Subcutaneous adipose tissue (tissue), 4 donors: Measurements from ENCODE around the gene MTRF1L. TPM values are rescaled to one million over a fixed set of nuclear protein-coding genes. Genes with fewer than 3 reads are reported as not detected.

Source experiments
- total RNA-seq, 4 donors: library from RNA; depleted of rRNA; stranded (reverse); fragments of >200 nt; gene quantifications; one replicate each; pipeline ENCODE4 v1.1.0, GENCODE V29; 2016
- TF ChIP-seq, protein P1 (sequence below): fragments of 450-650 bp; IDR thresholded peaks from one replicate; pipeline ENCODE4 v1.5.1; 2016; ENCODE audit warnings: low read depth, mild to moderate bottlenecking, control low read depth, antibody characterized with exemption, moderate library complexity

MTRF1L gene
- total RNA-seq, 4 donors from 2014 or later, result 17.2 to 45.5 (median 18.4) TPM

DNA sequence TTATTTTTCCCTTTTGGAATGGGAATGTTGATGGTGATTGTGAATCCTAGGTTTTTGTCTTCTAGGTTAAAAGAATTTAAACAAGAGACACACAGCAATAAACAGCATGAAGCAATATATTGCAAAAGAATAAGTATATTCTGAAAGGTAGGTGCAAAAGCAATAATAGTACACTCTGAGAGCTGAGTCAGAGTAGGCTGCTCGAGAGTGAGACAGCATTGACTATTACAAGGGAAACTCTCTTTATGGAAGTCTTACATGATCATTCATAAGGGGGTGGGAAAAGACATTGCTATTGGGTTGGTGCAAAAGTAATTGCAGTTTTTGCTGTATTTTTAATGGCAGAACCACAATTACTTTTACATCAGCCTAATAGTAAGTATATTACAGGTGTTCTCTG, 44.7 kb downstream of the MTRF1L start:
- TF ChIP-seq, protein P1, sequence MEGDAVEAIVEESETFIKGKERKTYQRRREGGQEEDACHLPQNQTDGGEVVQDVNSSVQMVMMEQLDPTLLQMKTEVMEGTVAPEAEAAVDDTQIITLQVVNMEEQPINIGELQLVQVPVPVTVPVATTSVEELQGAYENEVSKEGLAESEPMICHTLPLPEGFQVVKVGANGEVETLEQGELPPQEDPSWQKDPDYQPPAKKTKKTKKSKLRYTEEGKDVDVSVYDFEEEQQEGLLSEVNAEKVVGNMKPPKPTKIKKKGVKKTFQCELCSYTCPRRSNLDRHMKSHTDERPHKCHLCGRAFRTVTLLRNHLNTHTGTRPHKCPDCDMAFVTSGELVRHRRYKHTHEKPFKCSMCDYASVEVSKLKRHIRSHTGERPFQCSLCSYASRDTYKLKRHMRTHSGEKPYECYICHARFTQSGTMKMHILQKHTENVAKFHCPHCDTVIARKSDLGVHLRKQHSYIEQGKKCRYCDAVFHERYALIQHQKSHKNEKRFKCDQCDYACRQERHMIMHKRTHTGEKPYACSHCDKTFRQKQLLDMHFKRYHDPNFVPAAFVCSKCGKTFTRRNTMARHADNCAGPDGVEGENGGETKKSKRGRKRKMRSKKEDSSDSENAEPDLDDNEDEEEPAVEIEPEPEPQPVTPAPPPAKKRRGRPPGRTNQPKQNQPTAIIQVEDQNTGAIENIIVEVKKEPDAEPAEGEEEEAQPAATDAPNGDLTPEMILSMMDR, result no peak

DNA sequence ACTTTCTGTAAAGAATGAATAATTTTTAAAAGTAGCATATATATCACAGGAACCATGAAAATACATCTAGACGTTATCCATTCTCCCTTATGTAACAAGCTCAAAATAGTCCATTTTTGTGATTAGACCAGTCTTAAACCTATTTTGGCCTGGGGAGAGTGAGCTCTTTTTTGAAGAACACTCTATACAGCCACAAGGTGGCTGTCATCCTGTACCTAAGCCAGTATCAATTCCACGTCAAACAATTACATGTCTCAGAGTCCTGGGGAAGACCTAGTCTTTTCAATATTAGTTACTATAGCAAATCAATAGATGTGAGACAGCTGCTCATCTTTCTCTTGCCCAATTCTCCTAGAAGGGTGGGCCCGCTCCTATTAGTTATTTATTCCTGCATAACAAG, 48.1 kb downstream of the MTRF1L start:
- TF ChIP-seq, protein P1, result no peak

DNA sequence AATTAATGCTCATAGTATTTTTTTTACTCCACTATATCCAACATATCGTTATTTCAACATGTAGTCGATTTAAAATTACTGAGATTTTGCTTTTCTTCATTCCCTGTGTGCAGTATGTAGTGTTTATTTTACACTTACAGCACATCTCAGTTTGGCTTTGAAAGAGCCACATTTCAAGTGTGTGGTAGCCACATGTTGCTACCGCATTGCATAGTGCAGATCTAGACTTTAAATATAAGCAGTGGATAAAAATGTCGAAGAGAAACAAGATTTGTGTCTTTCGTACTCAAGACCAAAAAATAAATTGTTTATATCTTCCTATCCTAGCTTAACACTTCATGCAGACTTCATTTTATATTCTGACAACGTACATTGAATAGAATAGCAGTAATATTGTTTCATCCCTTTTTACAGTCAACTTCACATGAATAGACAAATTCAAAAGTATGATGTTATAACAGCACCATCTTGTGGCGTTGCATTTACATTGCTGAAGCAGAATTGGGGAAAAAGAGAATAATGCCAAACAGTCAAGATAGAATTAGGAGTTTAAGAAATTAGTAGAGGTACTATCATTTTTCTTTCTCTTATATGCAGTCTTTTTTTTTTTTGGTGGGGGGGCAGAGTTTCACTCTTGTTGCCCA, 49.5 kb downstream of the MTRF1L start:
- TF ChIP-seq, protein P1, result no peak

DNA sequence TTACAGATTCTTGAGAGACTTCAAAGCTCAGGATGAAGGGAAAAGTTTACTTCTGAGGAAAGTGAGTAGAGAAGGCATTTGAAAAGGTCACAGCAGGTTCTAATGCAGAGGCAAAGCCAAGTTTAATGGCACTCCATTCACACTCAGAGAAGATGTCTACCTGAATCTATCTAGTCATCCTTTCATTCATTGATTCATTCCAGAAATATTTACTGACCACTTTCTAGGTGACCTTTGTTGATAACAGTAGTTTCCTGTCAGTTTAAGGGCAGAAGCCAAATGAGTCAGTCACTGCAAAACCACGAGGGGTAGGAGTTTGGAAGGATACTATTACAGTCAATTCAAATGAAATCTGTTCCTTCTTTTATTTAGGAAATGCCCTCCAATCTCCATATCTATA, 50.5 kb downstream of the MTRF1L start:
- TF ChIP-seq, protein P1, result no peak

DNA sequence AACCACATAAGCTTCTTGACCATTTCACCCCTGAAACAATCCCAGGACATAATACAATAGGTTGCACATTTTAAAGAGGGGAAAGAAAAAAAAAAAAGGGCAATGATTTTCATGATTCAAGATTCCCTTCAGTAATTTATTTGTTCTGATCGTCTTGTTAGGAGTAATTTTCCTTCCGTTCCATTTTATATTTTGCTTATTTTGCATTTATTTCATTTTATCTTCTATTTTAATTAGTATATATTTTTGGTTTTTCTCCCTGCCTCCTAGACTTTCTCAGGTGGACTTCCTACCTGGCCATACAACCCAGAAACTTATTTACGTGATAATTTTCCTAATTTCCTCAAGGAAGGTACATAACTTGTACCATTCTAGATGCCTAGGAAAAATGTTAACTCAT, 52.3 kb downstream of the MTRF1L start:
- TF ChIP-seq, protein P1, result no peak

DNA sequence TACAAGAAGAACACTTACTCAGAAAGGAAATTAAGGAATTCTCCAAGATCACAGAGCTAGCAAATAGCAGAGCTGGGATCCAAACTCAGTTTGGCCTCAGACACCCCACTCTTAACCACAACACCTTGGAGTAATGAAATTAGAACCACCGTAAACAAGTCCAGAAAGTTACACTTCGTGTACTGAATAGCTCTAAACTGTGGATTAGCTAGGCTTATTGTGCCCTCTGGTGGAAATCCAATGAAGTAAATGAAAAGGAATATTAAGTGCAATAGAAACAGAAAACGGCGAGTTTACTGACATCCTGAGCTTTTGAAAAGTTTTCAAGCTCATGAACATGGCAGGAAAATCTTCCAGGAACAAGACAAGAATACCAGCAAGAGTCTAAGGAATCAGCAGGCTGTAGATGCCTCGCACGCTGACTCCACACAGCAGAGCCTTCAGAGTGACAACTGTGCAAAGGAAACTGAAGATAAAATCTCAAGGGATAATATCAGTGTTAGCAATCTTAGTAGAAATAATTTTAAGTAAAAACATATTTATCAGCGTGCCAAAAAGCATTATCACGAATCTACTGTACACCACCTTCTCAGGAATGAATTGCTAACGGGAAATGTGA, 54.2 kb downstream of the MTRF1L start:
- TF ChIP-seq, protein P1, result no peak

DNA sequence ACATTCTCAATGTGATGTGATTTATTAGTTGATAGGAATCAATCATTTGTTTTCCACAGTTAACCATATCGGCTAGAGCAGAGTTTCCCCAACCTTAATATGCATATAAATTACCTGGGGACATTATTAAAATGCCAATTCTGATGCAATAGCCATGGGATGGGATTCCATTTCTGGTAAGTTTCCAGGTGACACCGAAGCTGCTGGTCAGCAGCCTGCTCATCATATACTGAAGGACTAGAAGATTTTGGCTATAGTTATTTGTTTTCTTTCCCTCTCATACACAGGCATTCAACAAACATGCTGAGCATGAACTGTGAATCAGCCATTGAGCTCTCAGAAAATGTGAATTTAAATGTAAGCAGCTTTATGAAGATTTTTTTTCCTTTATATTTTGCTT, 55.5 kb downstream of the MTRF1L start:
- TF ChIP-seq, protein P1, result no peak
